Ishikawa (cell line): Measurements from ENCODE around the gene CYB561.

ENCODE experiments used
- CEBPB ChIP-seq: IDR thresholded peaks from 2 replicates; pipeline ENCODE4 v1.6.1; 2012
- CREB1 ChIP-seq: IDR thresholded peaks from 2 replicates; pipeline ENCODE4 v1.6.1; 2012; ENCODE audit warnings: low read depth
- EGR1 ChIP-seq: IDR thresholded peaks from 2 replicates; pipeline ENCODE4 v1.6.1; 2012
- EP300 ChIP-seq: IDR thresholded peaks from 2 replicates; pipeline ENCODE4 v1.6.1; 2012; ENCODE audit warnings: borderline replicate concordance
- FOXM1 ChIP-seq: IDR thresholded peaks from 2 replicates; pipeline ENCODE4 v1.6.1; 2012; ENCODE audit warnings: low read depth, borderline replicate concordance
- MAX ChIP-seq: IDR thresholded peaks from 2 replicates; pipeline ENCODE4 v1.6.1; 2012
- NFIC ChIP-seq: IDR thresholded peaks from 2 replicates; pipeline ENCODE4 v1.6.1; 2012
- RAD21 ChIP-seq: IDR thresholded peaks from 2 replicates; pipeline ENCODE4 v1.6.1; 2012; ENCODE audit warnings: low read depth
- REST ChIP-seq: IDR thresholded peaks from 2 replicates; pipeline ENCODE4 v1.6.1; 2012; ENCODE audit warnings: low read depth, mild to moderate bottlenecking
- TAF1 ChIP-seq: IDR thresholded peaks from 2 replicates; pipeline ENCODE4 v1.6.1; 2012; ENCODE audit warnings: low read depth, mild to moderate bottlenecking
- TCF12 ChIP-seq: IDR thresholded peaks from 2 replicates; pipeline ENCODE4 v1.6.1; 2012; ENCODE audit warnings: low read depth
- TEAD4 ChIP-seq: IDR thresholded peaks from 2 replicates; pipeline ENCODE4 v1.6.1; 2012
- USF1 ChIP-seq: IDR thresholded peaks from 2 replicates; pipeline ENCODE4 v1.6.1; 2012
- YY1 ChIP-seq: IDR thresholded peaks from 2 replicates; pipeline ENCODE4 v1.6.1; 2012; ENCODE audit warnings: low read depth
- ZBTB7A ChIP-seq: IDR thresholded peaks from 2 replicates; pipeline ENCODE4 v1.6.1; 2012; ENCODE audit warnings: low read depth

CYB561 gene

GRCh38 chr17:63483655-63484575, 37.8 kb upstream of the CYB561 start:
- TF ChIP-seq CREB1 (no peak), TCF12 (no peak), YY1 (no peak), CEBPB (no peak), EGR1 (no peak), TAF1 (no peak), USF1 (no peak), FOXM1 (no peak), REST (no peak), NFIC (no peak), MAX (no peak), EP300 (no peak), ZBTB7A (no peak), TEAD4 (no peak), RAD21 (no peak)

GRCh38 chr17:63483038-63483437, 36.9 kb upstream of the CYB561 start:
- TF ChIP-seq NFIC (no peak), REST (no peak), EGR1 (no peak), TCF12 (no peak), TEAD4 (no peak), USF1 (no peak), FOXM1 (no peak), TAF1 (no peak), CREB1 (no peak), ZBTB7A (no peak), RAD21 (no peak), CEBPB (no peak), YY1 (no peak), EP300 (no peak), MAX (no peak)

GRCh38 chr17:63482509-63482908, 36.4 kb upstream of the CYB561 start:
- TF ChIP-seq NFIC (no peak), TEAD4 (no peak), EP300 (no peak), EGR1 (no peak), REST (no peak), RAD21 (no peak), YY1 (no peak), USF1 (no peak), ZBTB7A (no peak), FOXM1 (no peak), CEBPB (no peak), TAF1 (no peak), TCF12 (no peak), MAX (no peak)
